Neural cell (in vitro differentiated cells): ENCODE results near the gene PRIMPOL.

Experiments
- EZH2 ChIP-seq: fragments of 200-600, 300-800 bp; shearing (Covaris generic), sonication (generic); IDR thresholded peaks from 2 replicates; pipeline ENCODE4 v1.6.1; 2014; ENCODE audit warnings: antibody characterized with exemption, low read length, borderline replicate concordance, mild to moderate bottlenecking; ENCODE audit not compliant: insufficient read depth, poor library complexity, severe bottlenecking
- SMC3 ChIP-seq: fragments of 450-650 bp; conservative IDR thresholded peaks from 2 replicates; pipeline ENCODE4 v1.6.1; 2014; ENCODE audit warnings: antibody characterized with exemption, mild to moderate bottlenecking, moderate library complexity; ENCODE audit not compliant: poor library complexity
- TAF1 ChIP-seq: IDR thresholded peaks from 2 replicates; pipeline ENCODE4 v1.6.1; 2012; ENCODE audit warnings: low read depth
- TF ChIP-seq, protein P1 (sequence below): fragments of 450-650 bp; IDR thresholded peaks from 2 replicates; pipeline ENCODE4 v1.5.1; 2014; ENCODE audit warnings: antibody characterized with exemption, mild to moderate bottlenecking, moderate library complexity; ENCODE audit not compliant: poor library complexity, severe bottlenecking
- TF ChIP-seq, protein P2 (sequence below): IDR thresholded peaks from 2 replicates; pipeline ENCODE4 v1.6.1; 2012; ENCODE audit warnings: borderline replicate concordance

DNA sequence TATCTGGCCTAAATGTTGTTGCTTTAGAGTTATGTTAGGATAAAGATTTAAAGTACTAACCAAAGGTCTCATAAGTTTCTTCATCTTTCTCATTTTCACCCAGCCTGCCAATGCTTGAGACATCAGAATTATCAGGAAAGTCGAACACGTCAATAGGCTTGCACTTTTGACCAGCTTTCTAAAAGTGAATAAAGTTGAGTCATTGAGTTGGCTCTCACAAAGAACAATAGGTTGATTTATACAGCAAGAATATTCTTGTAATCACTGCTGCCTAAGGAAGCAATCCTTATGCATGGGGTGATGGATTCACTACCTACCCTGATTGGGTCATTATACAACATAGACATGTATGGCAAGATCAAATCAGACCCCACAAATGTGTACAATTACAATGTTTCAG lies 79.3 kb downstream of the PRIMPOL start:
- TF ChIP-seq, protein P1, sequence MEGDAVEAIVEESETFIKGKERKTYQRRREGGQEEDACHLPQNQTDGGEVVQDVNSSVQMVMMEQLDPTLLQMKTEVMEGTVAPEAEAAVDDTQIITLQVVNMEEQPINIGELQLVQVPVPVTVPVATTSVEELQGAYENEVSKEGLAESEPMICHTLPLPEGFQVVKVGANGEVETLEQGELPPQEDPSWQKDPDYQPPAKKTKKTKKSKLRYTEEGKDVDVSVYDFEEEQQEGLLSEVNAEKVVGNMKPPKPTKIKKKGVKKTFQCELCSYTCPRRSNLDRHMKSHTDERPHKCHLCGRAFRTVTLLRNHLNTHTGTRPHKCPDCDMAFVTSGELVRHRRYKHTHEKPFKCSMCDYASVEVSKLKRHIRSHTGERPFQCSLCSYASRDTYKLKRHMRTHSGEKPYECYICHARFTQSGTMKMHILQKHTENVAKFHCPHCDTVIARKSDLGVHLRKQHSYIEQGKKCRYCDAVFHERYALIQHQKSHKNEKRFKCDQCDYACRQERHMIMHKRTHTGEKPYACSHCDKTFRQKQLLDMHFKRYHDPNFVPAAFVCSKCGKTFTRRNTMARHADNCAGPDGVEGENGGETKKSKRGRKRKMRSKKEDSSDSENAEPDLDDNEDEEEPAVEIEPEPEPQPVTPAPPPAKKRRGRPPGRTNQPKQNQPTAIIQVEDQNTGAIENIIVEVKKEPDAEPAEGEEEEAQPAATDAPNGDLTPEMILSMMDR, result no peak
- TF ChIP-seq EZH2, result no peak
- no peak for TF ChIP-seq TAF1
- no peak for TF ChIP-seq SMC3
- TF ChIP-seq, protein P2, sequence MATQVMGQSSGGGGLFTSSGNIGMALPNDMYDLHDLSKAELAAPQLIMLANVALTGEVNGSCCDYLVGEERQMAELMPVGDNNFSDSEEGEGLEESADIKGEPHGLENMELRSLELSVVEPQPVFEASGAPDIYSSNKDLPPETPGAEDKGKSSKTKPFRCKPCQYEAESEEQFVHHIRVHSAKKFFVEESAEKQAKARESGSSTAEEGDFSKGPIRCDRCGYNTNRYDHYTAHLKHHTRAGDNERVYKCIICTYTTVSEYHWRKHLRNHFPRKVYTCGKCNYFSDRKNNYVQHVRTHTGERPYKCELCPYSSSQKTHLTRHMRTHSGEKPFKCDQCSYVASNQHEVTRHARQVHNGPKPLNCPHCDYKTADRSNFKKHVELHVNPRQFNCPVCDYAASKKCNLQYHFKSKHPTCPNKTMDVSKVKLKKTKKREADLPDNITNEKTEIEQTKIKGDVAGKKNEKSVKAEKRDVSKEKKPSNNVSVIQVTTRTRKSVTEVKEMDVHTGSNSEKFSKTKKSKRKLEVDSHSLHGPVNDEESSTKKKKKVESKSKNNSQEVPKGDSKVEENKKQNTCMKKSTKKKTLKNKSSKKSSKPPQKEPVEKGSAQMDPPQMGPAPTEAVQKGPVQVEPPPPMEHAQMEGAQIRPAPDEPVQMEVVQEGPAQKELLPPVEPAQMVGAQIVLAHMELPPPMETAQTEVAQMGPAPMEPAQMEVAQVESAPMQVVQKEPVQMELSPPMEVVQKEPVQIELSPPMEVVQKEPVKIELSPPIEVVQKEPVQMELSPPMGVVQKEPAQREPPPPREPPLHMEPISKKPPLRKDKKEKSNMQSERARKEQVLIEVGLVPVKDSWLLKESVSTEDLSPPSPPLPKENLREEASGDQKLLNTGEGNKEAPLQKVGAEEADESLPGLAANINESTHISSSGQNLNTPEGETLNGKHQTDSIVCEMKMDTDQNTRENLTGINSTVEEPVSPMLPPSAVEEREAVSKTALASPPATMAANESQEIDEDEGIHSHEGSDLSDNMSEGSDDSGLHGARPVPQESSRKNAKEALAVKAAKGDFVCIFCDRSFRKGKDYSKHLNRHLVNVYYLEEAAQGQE, result no peak
